Stimulated activated CD8-positive, alpha-beta memory T cell treated with anti-CD3 and anti-CD28 coated beads, Interleukin-7, amount 100 ng/mL, for 4 hours (primary cell): Measurements from ENCODE around the gene RMDN3.

Experiments used
- DNase-seq, 2 donors: peaks; one replicate each; pipeline ENCODE4 v3.0.0-alpha.2; 2020; ENCODE audit warnings: low read depth in 2 of 2

The RMDN3 gene

DNA sequence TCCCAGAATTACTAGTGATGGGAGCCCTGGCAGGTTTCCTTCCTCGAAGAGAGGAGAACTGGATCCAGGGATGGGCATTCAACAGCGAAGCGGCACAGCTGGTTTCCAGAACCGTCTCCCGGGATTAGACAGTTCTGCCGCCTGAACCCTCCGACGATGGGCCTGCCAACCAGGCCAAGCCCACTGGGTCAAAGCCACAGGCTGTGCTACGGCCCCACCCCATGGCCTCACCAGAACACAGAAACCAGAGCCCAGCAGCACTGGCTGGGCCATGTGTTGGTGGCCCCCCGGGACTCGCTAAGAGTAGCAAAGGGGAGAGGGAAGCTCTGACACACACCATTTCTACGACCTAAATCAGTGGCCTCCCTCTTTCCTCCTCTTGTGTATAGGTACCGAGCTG lies 17.0 kb upstream of the RMDN3 start:
- no peak for DNase-seq

GRCh38 chr15:40771242-40771641 lies 16.2 kb upstream of the RMDN3 start:
- no peak for DNase-seq

- DNase-seq = no peak
Observed at GRCh38 chr15:40770147-40770721, 15.2 kb upstream of the RMDN3 start.

GRCh38 chr15:40769274-40770146 lies 14.5 kb upstream of the RMDN3 start, which contains the start of gene C15orf62:
C15orf62 (plus strand) TSS chr15:40769980; CDS start chr15:40770496, 516 bp downstream.
- DNase-seq = peak; percentile 80

GRCh38 chr15:40768521-40769273 lies 13.6 kb upstream of the RMDN3 start:
- no peak for DNase-seq

DNA sequence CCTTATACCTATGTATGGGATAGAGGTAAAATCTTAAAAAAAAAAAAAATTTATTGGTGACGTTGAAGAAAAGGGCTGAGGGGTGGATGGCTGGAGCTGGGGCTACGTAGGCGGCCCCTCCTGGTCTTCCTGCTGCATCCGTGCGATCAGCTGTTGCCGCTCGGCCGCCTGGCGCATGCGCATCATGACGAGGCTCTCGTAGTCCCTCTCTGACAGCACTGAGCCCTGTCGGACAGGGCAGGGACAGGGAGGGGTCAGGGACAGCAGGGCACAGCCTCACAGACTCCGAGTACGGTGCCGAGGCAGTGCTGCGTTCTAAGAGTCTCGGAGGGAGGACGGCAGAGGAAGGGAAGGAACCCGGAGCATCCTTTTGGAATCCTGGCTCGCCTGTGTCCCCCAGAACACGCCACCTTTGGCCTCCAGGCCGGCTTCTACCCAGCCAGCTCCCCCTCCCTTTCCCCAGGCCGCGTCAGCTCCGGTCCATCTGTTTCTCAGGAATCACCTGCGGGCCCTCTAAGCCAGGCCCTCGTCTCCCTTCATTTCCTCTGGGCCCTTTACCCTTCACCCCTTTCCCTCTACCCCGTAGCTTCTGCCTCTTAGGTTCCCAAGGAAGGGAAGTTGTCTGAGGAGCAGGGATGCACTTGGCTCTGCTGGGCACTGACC lies 12.9 kb upstream of the RMDN3 start:
- DNase-seq = no peak

DNA sequence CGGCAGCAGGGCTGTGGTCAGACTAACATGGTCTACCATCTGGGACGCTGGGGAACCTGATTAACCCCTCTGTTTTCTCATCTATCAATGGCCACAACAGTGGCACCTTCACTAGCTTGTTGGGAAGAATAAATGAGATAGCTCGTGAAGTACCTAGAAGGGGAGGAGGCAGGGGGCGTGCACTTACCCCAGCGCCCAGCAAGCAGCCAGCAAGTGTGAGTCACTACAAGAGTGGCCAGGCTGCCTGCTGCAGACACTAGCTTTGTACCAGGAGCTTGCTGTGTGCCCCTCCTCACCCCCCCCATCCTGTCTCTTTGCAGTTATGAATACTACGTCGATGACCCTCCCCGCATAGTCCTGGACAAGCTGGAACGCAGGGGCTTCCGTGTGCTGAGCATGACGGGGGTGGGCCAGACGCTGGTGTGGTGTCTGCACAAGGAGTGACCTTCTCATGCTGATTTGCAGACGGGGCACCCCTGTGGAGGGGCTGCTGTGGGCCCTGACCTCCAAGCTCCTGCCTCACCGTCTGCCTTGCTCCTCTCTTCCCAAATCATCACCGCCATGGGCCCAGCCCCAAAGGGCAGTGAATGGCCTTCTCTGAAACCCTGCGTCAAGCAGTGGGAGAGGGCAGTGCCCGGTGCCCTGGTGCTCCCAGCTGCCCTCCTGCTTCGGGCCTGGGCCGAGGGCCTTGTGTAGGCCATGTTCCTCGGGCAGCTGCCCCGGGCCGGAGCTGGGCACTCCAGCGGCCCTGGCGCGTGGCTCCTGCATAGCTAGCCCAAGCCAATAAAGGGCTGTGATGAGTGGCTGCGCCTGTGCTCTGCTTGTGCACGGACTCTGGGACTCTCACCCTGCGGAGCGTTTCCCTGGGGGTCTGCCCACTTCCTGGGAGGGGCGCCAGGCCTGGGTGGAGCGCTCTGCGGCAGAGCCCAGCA lies 12.1 kb upstream of the RMDN3 start:
- DNase-seq = no peak

- no peak for DNase-seq
Observed at GRCh38 chr15:40766194-40766815, 11.3 kb upstream of the RMDN3 start.

GRCh38 chr15:40764629-40765103 lies 9.6 kb upstream of the RMDN3 start:
- DNase-seq = no peak

GRCh38 chr15:40763801-40764628 lies 9.0 kb upstream of the RMDN3 start, which contains the start of gene GCHFR:
GCHFR (plus strand) TSS chr15:40764068; CDS start chr15:40764181, 113 bp downstream.
- DNase-seq = peak in 1 of 2 donors; percentile 62

GRCh38 chr15:40762919-40763800 lies 8.1 kb upstream of the RMDN3 start:
- DNase-seq = no peak

GRCh38 chr15:40759961-40760360 lies 4.9 kb upstream of the RMDN3 start:
- DNase-seq = no peak

DNA sequence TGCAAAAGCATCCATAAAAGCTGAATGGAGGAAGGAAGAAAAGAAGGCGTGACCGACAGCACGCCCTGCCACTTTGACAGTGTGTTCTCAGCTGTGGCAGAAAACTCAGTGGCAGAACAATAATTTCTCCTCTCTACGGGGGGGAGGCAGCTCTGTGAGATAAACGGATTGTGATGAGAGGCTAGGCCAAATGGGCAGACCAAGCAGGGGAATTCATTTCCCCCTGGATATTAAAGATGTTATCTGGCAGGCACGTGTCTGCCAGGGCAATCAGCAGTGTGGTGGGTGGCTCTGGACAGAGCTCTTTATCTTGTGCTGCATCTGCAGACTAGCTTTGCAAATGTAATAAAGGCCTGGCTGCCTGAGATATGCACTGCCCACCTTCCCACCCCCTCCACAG lies 1.9 kb upstream of the RMDN3 start:
- DNase-seq = no peak

DNA sequence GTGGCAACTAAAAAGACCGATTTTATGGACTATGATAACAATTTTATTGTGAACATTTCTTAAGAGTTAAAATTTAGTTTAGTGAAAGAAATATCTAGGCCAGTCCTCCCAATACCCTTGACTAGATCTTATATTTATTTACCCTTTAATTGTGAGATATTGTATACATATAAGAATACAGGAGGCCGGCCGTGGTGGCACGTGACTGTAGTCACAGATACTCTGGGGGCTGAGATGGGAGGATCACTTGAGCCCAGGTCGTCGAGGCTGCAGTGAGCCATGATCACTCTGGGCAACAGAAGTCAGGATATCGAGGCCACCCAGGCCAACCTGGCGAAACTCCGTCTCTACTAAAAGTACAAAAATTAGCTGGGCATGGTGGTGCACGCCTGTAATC lies 756 bp upstream of the RMDN3 start:
- DNase-seq = no peak

DNA sequence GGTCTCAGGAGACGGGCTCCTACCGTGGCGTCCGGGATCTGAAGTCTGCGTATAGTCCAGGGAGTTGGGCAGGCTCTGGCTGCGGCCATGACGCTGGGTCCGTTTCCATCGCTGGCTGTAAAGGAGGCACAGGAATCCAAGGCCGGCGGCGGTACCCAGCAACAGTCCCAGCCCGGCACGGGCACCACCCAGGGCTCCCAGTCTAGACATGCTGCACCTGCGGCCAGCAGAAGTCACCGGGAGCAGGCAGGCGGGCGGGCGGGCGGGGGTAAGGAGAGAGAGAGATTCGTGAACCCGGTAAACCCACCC lies 526 bp downstream of the RMDN3 start:
- DNase-seq = no peak

DNA sequence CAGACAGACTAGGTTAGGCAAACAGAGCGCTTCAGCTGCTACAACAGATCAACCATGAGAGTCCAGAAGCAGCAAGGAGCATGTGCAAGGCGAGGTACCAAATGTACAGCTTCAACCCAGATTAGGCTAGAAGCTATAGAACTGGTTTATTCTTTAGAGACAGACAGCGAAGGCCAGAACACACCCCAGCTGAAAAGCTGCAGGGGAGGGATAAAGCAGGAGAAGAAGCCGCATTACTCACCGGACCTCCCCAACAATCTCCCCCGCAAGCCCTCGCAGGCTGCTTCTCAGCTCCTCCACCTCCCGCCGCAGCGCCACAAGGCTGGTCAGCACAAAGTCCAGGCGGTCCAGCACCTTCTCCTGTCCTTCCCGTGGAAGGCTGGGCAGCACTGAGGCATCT lies 3.3 kb downstream of the RMDN3 start:
- no peak for DNase-seq

DNA sequence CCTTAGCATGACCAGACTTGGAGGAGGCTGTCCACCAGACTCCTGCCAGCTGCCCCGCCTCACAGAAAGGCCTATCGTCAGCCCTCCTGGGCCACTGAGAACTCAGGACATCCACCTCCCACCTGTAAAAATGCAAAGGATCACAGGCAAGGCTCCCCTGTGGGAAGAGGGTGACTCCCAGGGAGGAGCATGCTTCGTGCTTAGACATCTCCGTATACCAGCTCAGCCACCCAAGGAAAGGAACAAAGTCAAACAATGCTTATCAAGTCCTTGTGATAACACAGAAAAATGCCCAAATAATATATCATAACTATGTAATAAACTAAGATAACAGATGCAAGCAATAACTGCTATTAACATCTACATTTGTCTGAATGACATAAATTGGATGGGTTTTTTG lies 4.2 kb downstream of the RMDN3 start:
- no peak for DNase-seq

DNA sequence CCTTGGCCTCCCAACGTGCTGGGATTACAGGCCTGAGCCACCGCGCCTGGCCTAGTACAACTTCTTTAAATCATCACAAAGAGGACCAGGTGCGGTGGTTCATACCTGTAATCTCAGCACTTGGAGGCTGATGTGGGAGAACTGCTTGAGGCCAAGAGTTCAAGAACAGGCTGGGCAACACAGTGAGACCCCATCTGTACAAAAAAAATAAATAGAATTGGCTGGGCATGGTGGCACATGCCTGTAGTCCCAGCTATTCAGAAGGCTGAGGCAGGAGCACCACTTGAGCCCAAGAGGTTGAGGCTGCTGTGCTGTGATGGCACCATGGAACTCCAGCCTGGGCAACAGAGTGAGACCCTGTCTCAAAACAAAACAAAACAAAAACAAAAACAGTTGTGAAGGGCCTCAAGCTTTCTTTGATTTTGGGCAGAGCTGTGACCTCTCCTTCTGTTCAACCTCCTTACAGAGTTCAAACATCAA lies 5.9 kb downstream of the RMDN3 start:
- no peak for DNase-seq
